DMS79 (cell line): ENCODE data around the gene FBLN2.

ENCODE experiments used
- DNase-seq: peaks from one replicate; lab custom pipeline; 2025; lab: John Stamatoyannopoulos, UW

FBLN2 gene

GRCh38 chr3:13648060-13649001 is 99.4 kb downstream of the FBLN2 start:
- peak; percentile 6 for DNase-seq

- DNase-seq, result no peak
Observed at GRCh38 chr3:13650210-13651056, 101.5 kb downstream of the FBLN2 start.

- DNase-seq, result no peak
Observed at GRCh38 chr3:13651057-13651400, 102.1 kb downstream of the FBLN2 start.

- no peak for DNase-seq
Observed at GRCh38 chr3:13651775-13652428, 103.0 kb downstream of the FBLN2 start.

GRCh38 chr3:13652728-13653127 is 103.8 kb downstream of the FBLN2 start:
- DNase-seq, result no peak

- no peak for DNase-seq
Observed at GRCh38 chr3:13653631-13654279, 104.8 kb downstream of the FBLN2 start.

GRCh38 chr3:13654330-13655060 is 105.6 kb downstream of the FBLN2 start:
- DNase-seq, result no peak

GRCh38 chr3:13655061-13655913 is 106.4 kb downstream of the FBLN2 start:
- DNase-seq, result no peak

GRCh38 chr3:13656584-13657301 is 107.8 kb downstream of the FBLN2 start:
- DNase-seq, result no peak

GRCh38 chr3:13657660-13658435 is 108.9 kb downstream of the FBLN2 start:
- no peak for DNase-seq

GRCh38 chr3:13658681-13659080 is 109.8 kb downstream of the FBLN2 start:
- no peak for DNase-seq

- DNase-seq, result no peak
Observed at GRCh38 chr3:13659221-13659969, 110.5 kb downstream of the FBLN2 start.

GRCh38 chr3:13660042-13660874 is 111.3 kb downstream of the FBLN2 start:
- DNase-seq, result no peak

- no peak for DNase-seq
Observed at GRCh38 chr3:13661121-13661520, 112.2 kb downstream of the FBLN2 start.

GRCh38 chr3:13662238-13662847 is 113.4 kb downstream of the FBLN2 start:
- DNase-seq, result no peak

GRCh38 chr3:13663781-13664535 is 115.0 kb downstream of the FBLN2 start:
- DNase-seq, result no peak
